Peyer's patch (tissue), 4 donors: ENCODE measurements around the gene BBS9. TPM values are rescaled to one million over a fixed set of nuclear protein-coding genes. Genes with fewer than 3 reads are reported as not detected.

Source experiments
- DNase-seq, 3 donors: peaks; one replicate each; pipeline ENCODE4 v3.0.0-alpha.2; 2017 to 2019
- H3K27ac ChIP-seq, 4 donors: fragments of 200-600 bp; sonication (generic); one replicate each; pipeline ENCODE4 v1.5.1; 2016 to 2019
- H3K27me3 ChIP-seq, 2 donors: fragments of 200-600 bp; sonication (generic); one replicate each; pipeline ENCODE4 v1.5.1; 2019
- H3K36me3 ChIP-seq, 3 donors: fragments of 200-600 bp; sonication (generic); one replicate each; pipeline ENCODE4 v1.5.1; 2016 to 2019
- H3K4me1 ChIP-seq, 4 donors: fragments of 200-600 bp; sonication (generic); one replicate each; pipeline ENCODE4 v1.5.1; 2016 to 2019
- H3K4me3 ChIP-seq, 4 donors: fragments of 200-600 bp; sonication (generic); 1 replicate in 3 of 4; 2 replicates in 1 of 4; pipeline ENCODE4 v1.5.1; 2016 to 2019; ENCODE audit warnings: mild to moderate bottlenecking in 1 of 4
- H3K9me3 ChIP-seq, 4 donors: fragments of 200-600 bp; sonication (generic); one replicate each; pipeline ENCODE4 v1.5.1; 2016 to 2019; ENCODE audit warnings: mild to moderate bottlenecking in 1 of 4
- CTCF ChIP-seq, 6 experiments: fragments of 450-650 bp in 4 of 6; fragments of 200-600 bp in 2 of 6; sonication (generic) in 1 of 6; IDR thresholded peaks; one replicate each; pipeline ENCODE4 v1.5.1; 2017 to 2019; ENCODE audit warnings: antibody characterized with exemption in 6 of 6, mild to moderate bottlenecking in 3 of 6, moderate library complexity in 1 of 6
- POLR2A ChIP-seq, 2 donors: fragments of 450-650 bp; IDR thresholded peaks; one replicate each; pipeline ENCODE4 v1.5.1; 2017; ENCODE audit warnings: antibody characterized with exemption in 2 of 2, mild to moderate bottlenecking in 2 of 2, moderate library complexity in 2 of 2
- total RNA-seq, 4 donors: library from RNA; depleted of rRNA; stranded (reverse); fragments of >200 nt; gene quantifications; one replicate each; pipeline ENCODE4 v1.1.0, GENCODE V29; 2016

Gene BBS9
- total RNA-seq, 4 donors from 2014 or later, result 10.9 to 51.2 (median 19.4) TPM

- Histone ChIP-seq H3K27me3 (no peaks in the 10 kb centered on the region), H3K4me3 (no peak overlapping the region), H3K4me1 (no peaks in the 10 kb centered on the region), H3K27ac (no peak overlapping the region), H3K9me3 (no peaks in the 10 kb centered on the region), H3K36me3 (no peaks in the 10 kb centered on the region)
- no peak for DNase-seq
- no peak for TF ChIP-seq CTCF (IDR thresholded peaks at IDR 0.05)
- no peak for TF ChIP-seq POLR2A (IDR thresholded peaks at IDR 0.05)
These were observed 181.2 kb downstream of the BBS9 start for GRCh38 chr7:33310546-33310945.

GRCh38 chr7:33325754-33326484 lies 196.6 kb downstream of the BBS9 start:
- TF ChIP-seq CTCF (IDR thresholded peaks at IDR 0.05), result no peak
- no peak for TF ChIP-seq POLR2A (IDR thresholded peaks at IDR 0.05)
- H3K4me1 ChIP-seq, result no peaks in the 10 kb centered on the region
- no peaks in the 10 kb centered on the region for H3K27me3 ChIP-seq
- H3K27ac ChIP-seq, result no peak overlapping the region
- DNase-seq, result no peak
- no peaks in the 10 kb centered on the region for H3K36me3 ChIP-seq
- H3K4me3 ChIP-seq, result no peak overlapping the region
- H3K9me3 ChIP-seq, result peaks cover 0 to 3% (median 0%) of the 10 kb centered on the region in 4 donors

GRCh38 chr7:33326485-33326848 lies 197.1 kb downstream of the BBS9 start:
- no peak overlapping the region for H3K27ac ChIP-seq
- H3K36me3 ChIP-seq, result no peaks in the 10 kb centered on the region
- H3K4me1 ChIP-seq, result no peaks in the 10 kb centered on the region
- DNase-seq, result no peak
- no peaks in the 10 kb centered on the region for H3K9me3 ChIP-seq
- H3K27me3 ChIP-seq, result no peaks in the 10 kb centered on the region
- H3K4me3 ChIP-seq, result no peak overlapping the region
- no peak for TF ChIP-seq CTCF (IDR thresholded peaks at IDR 0.05)
- no peak for TF ChIP-seq POLR2A (IDR thresholded peaks at IDR 0.05)

- no peaks in the 10 kb centered on the region for H3K36me3 ChIP-seq
- H3K4me3 ChIP-seq, result no peak overlapping the region
- no peaks in the 10 kb centered on the region for H3K27me3 ChIP-seq
- TF ChIP-seq CTCF (IDR thresholded peaks at IDR 0.05) (no peak), POLR2A (IDR thresholded peaks at IDR 0.05) (no peak)
- DNase-seq, result no peak
- no peak overlapping the region for H3K27ac ChIP-seq
- no peaks in the 10 kb centered on the region for H3K4me1 ChIP-seq
- H3K9me3 ChIP-seq, result no peaks in the 10 kb centered on the region
These were observed 198.1 kb downstream of the BBS9 start for GRCh38 chr7:33327427-33327826.

- Histone ChIP-seq H3K36me3 (no peaks in the 10 kb centered on the region), H3K9me3 (no peaks in the 10 kb centered on the region), H3K27ac (no peak overlapping the region), H3K4me3 (no peak overlapping the region), H3K4me1 (no peaks in the 10 kb centered on the region), H3K27me3 (no peaks in the 10 kb centered on the region)
- TF ChIP-seq POLR2A (IDR thresholded peaks at IDR 0.05), result no peak
- peak in 3 of 6 experiments; percentile 38 to 44 (median 44) for TF ChIP-seq CTCF (IDR thresholded peaks at IDR 0.05)
- DNase-seq, result no peak
These were observed 205.0 kb downstream of the BBS9 start for GRCh38 chr7:33334349-33334748.
